Measurements from ENCODE around the gene MMP14. TPM values are rescaled to one million over a fixed set of nuclear protein-coding genes. Genes with fewer than 3 reads are reported as not detected.
"Not testable (repeated sequence)": the region's sequence is repeated elsewhere in the genome, so short reads cannot be mapped to it uniquely, and the experiment has no call there.

Gene MMP14
- total and polyA plus RNA-seq, 9 of the 15 experiments (the other 6 are each of a cell fraction or from before 2014, with no cell fraction given): 0.36 to 5.8 (median 1.3) TPM; not detected in 2

GRCh38 chr14:22850944-22851764, 14.8 kb downstream of the MMP14 start:
- intact Hi-C loops (cut with micrococcal nuclease): no loop called here
- no peak overlapping the region for H3K27ac ChIP-seq (ENCODE audit: extremely low read depth, low read depth, low read length)
- in situ Hi-C loops (cut with MboI): no loop called here
- 0 out of 4 replicates have a peak overlapping the region, but pooled peaks of 1 of the 2 experiments have one; percentile 43 for H3K9ac ChIP-seq (ENCODE audit: insufficient read depth in 1 of 2, low read depth in 2 of 2, low read length in 2 of 2)
- WGBS (ENCODE audit: insufficient coverage, low coverage, missing lambda C conversion rate): 72% methylated on average over 8 of the region's 9 CpGs
- TF ChIP-seq, protein P1, sequence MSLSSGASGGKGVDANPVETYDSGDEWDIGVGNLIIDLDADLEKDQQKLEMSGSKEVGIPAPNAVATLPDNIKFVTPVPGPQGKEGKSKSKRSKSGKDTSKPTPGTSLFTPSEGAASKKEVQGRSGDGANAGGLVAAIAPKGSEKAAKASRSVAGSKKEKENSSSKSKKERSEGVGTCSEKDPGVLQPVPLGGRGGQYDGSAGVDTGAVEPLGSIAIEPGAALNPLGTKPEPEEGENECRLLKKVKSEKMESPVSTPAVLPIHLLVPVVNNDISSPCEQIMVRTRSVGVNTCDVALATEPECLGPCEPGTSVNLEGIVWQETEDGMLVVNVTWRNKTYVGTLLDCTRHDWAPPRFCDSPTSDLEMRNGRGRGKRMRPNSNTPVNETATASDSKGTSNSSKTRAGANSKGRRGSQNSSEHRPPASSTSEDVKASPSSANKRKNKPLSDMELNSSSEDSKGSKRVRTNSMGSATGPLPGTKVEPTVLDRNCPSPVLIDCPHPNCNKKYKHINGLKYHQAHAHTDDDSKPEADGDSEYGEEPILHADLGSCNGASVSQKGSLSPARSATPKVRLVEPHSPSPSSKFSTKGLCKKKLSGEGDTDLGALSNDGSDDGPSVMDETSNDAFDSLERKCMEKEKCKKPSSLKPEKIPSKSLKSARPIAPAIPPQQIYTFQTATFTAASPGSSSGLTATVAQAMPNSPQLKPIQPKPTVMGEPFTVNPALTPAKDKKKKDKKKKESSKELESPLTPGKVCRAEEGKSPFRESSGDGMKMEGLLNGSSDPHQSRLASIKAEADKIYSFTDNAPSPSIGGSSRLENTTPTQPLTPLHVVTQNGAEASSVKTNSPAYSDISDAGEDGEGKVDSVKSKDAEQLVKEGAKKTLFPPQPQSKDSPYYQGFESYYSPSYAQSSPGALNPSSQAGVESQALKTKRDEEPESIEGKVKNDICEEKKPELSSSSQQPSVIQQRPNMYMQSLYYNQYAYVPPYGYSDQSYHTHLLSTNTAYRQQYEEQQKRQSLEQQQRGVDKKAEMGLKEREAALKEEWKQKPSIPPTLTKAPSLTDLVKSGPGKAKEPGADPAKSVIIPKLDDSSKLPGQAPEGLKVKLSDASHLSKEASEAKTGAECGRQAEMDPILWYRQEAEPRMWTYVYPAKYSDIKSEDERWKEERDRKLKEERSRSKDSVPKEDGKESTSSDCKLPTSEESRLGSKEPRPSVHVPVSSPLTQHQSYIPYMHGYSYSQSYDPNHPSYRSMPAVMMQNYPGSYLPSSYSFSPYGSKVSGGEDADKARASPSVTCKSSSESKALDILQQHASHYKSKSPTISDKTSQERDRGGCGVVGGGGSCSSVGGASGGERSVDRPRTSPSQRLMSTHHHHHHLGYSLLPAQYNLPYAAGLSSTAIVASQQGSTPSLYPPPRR (CRISPR knock-in tag; IDR thresholded peaks at IDR 0.05; ENCODE audit: borderline replicate concordance): no peak
- no peak for TF ChIP-seq POLR2A (conservative IDR thresholded peaks at IDR 0.05)
- H3K4me1 ChIP-seq (replicated peaks in 1 of 2; ENCODE audit: control insufficient read depth in 2 of 2, insufficient read depth in 2 of 2, low read length in 2 of 2): peaks cover 5 to 31% of the 10 kb centered on the region in 2 experiments; a peak in 3 of 5 replicates
- no TSS peak for BruUV-seq (replicated peaks)
- no peaks in the 10 kb centered on the region for H3K9me3 ChIP-seq (replicated peaks; ENCODE audit: control insufficient read depth, insufficient read depth, low read depth, low read length)
- H3K9me1 ChIP-seq (ENCODE audit: control insufficient read depth, insufficient read depth, low read length): no peaks in the 10 kb centered on the region
- H2AFZ ChIP-seq (ENCODE audit: low read depth, low read length): no peak overlapping the region
- H4K20me1 ChIP-seq (replicated peaks; ENCODE audit: control insufficient read depth, insufficient read depth, low read length): no peaks in the 10 kb centered on the region
- H3K4me2 ChIP-seq (ENCODE audit: insufficient read depth, low read length): no peak overlapping the region
- ChIA-PET POLR2A (interaction anchor here (0.6 to 1.9 kb wide), 5 partner anchors 12 to 104 kb away, joined by 4 to 9 read pairs (median 4); partner anchors contain the start of gene OXA1L), CTCF (ENCODE audit: low intra/inter-chr PET ratio) (interaction anchor here (0.6 to 4.3 kb wide), 6 partner anchors 9 to 293 kb away, joined by 3 to 68 read pairs (median 24); no protein-coding TSS in a partner anchor)
- no peaks in the 10 kb centered on the region for H3K79me2 ChIP-seq (ENCODE audit: control insufficient read depth, insufficient read depth, low read length)
- ATAC-seq (no peak), FAIRE-seq (no peak), DNase-seq (ENCODE audit: extremely low read depth in 1 of 4, low spot score in 3 of 4) (no peak)
- H3K4me3 ChIP-seq: no peak overlapping the region
- H3K36me3 ChIP-seq (ENCODE audit: control insufficient read depth, insufficient read depth, low read length): no peaks in the 10 kb centered on the region
- H3K27me3 ChIP-seq (ENCODE audit: control insufficient read depth in 2 of 2, insufficient read depth in 2 of 2, low read length in 2 of 2): no peaks in the 10 kb centered on the region

GRCh38 chr14:22852178-22852577, 15.8 kb downstream of the MMP14 start:
- ATAC-seq; BruUV-seq (replicated peaks); H3K4me3 ChIP-seq; H2AFZ ChIP-seq (ENCODE audit: low read depth, low read length); H3K36me3 ChIP-seq (ENCODE audit: control insufficient read depth, insufficient read depth, low read length); H3K27me3 ChIP-seq (ENCODE audit: control insufficient read depth in 2 of 2, insufficient read depth in 2 of 2, low read length in 2 of 2); DNase-seq (ENCODE audit: extremely low read depth in 1 of 4, low spot score in 3 of 4); H3K79me2 ChIP-seq (ENCODE audit: control insufficient read depth, insufficient read depth, low read length); in situ Hi-C loops (cut with MboI); FAIRE-seq; H4K20me1 ChIP-seq (replicated peaks; ENCODE audit: control insufficient read depth, insufficient read depth, low read length); H3K9me1 ChIP-seq (ENCODE audit: control insufficient read depth, insufficient read depth, low read length); H3K4me2 ChIP-seq (ENCODE audit: insufficient read depth, low read length); H3K27ac ChIP-seq (ENCODE audit: extremely low read depth, low read depth, low read length); H3K9ac ChIP-seq (ENCODE audit: insufficient read depth in 1 of 2, low read depth in 2 of 2, low read length in 2 of 2); H3K9me3 ChIP-seq (replicated peaks; ENCODE audit: control insufficient read depth, insufficient read depth, low read depth, low read length): not testable (repeated sequence)
- H3K4me1 ChIP-seq (replicated peaks in 1 of 2; ENCODE audit: control insufficient read depth in 2 of 2, insufficient read depth in 2 of 2, low read length in 2 of 2): peaks cover 5 to 26% of the 10 kb centered on the region in 2 experiments; a peak in 3 of 5 replicates
- 79% methylated on average over 12 of the region's 12 CpGs for WGBS (ENCODE audit: insufficient coverage, low coverage, missing lambda C conversion rate)
- ChIA-PET CTCF (ENCODE audit: low intra/inter-chr PET ratio) (interaction anchor here (1.4 to 4.3 kb wide), 7 partner anchors 28 to 295 kb away, joined by 4 to 68 read pairs (median 19); no protein-coding TSS in a partner anchor), POLR2A (interaction anchor here (0.6 to 1.8 kb wide), 3 partner anchors 28 to 155 kb away, joined by 3 to 5 read pairs (median 4); no protein-coding TSS in a partner anchor)
- intact Hi-C loops (cut with micrococcal nuclease): loop anchor here (2.0 kb wide), 3 partner anchors 193 to 413 kb away; no protein-coding TSS in a partner anchor

All from K562 (cell line).